H9 (cell line): ENCODE measurements around the gene FBXO42. TPM values are rescaled to one million over a fixed set of nuclear protein-coding genes. Genes with fewer than 3 reads are reported as not detected.
A peak's percentile ranks its signal among the peaks of the same experiment; 100 is the strongest.
"Not testable (repeated sequence)": the region's sequence is repeated elsewhere in the genome, so short reads cannot be mapped to it uniquely, and the experiment has no call there.

Experiments used
- DNase-seq: peaks from one replicate; pipeline ENCODE4 v3.0.0-alpha.2; 2017
- H2AFZ ChIP-seq: one replicate; pipeline ENCODE4 v1.6.1; 2013; ENCODE audit warnings: mild to moderate bottlenecking, low read length, control low read depth, moderate library complexity
- H2AK5ac ChIP-seq: 2 replicates; pipeline ENCODE4 v1.6.1; 2013; ENCODE audit warnings: low read length, control low read depth, mixed read lengths; ENCODE audit not compliant: insufficient read length
- H2BK120ac ChIP-seq: one replicate; pipeline ENCODE4 v1.6.1; 2013; ENCODE audit warnings: low read depth, mild to moderate bottlenecking, low read length, control low read depth, inconsistent platforms; ENCODE audit not compliant: poor library complexity, severe bottlenecking
- H2BK12ac ChIP-seq: 2 replicates; pipeline ENCODE4 v1.6.1; 2013; ENCODE audit warnings: low read length, control low read depth, mixed read lengths, low read depth; ENCODE audit not compliant: insufficient read length
- H2BK15ac ChIP-seq: 2 replicates; pipeline ENCODE4 v1.6.1; 2013; ENCODE audit warnings: low read depth, low read length, control low read depth
- H2BK20ac ChIP-seq: one replicate; pipeline ENCODE4 v1.6.1; 2013; ENCODE audit warnings: low read depth, mild to moderate bottlenecking, low read length, control low read depth, inconsistent platforms; ENCODE audit not compliant: poor library complexity, severe bottlenecking
- H2BK5ac ChIP-seq: 2 replicates; pipeline ENCODE4 v1.6.1; 2013; ENCODE audit warnings: low read length, control low read depth, mixed read lengths; ENCODE audit not compliant: insufficient read length
- H3K14ac ChIP-seq: 2 replicates; pipeline ENCODE4 v1.6.1; 2013; ENCODE audit warnings: low read length, control low read depth; ENCODE audit not compliant: insufficient read depth
- H3K18ac ChIP-seq: 2 replicates; pipeline ENCODE4 v1.6.1; 2013; ENCODE audit warnings: low read depth, mild to moderate bottlenecking, mixed read lengths, low read length, control low read depth; ENCODE audit not compliant: insufficient read length
- H3K23ac ChIP-seq: 2 replicates; pipeline ENCODE4 v1.6.1; 2013; ENCODE audit warnings: low read length, control low read depth, mixed read lengths, low read depth; ENCODE audit not compliant: insufficient read length
- H3K23me2 ChIP-seq: 2 replicates; pipeline ENCODE4 v1.6.1; 2013; ENCODE audit warnings: low read depth, mild to moderate bottlenecking, mixed read lengths, low read length, control low read depth; ENCODE audit not compliant: insufficient read length, poor library complexity, severe bottlenecking
- H3K27ac ChIP-seq: 2 replicates; pipeline ENCODE4 v1.5.1; 2013; ENCODE audit warnings: low read length, control low read depth, mixed read lengths, low read depth; ENCODE audit not compliant: insufficient read length
- H3K27me3 ChIP-seq: 2 replicates; pipeline ENCODE4 v1.6.1; 2013; ENCODE audit warnings: low read length, control low read depth, inconsistent platforms; ENCODE audit not compliant: insufficient read depth
- H3K4ac ChIP-seq: 2 replicates; pipeline ENCODE4 v1.6.1; 2013; ENCODE audit warnings: low read depth, mild to moderate bottlenecking, control low read depth, inconsistent platforms, low read length, moderate library complexity
- H3K4me1 ChIP-seq: 2 replicates; pipeline ENCODE4 v1.6.1; 2013; ENCODE audit warnings: low read length, control low read depth, inconsistent platforms; ENCODE audit not compliant: insufficient read depth
- H3K4me2 ChIP-seq: 2 replicates; pipeline ENCODE4 v1.6.1; 2013; ENCODE audit warnings: low read length, control low read depth, mixed read lengths; ENCODE audit not compliant: insufficient read length, insufficient read depth
- H3K56ac ChIP-seq: 2 replicates; pipeline ENCODE4 v1.6.1; 2013; ENCODE audit warnings: low read depth, mild to moderate bottlenecking, mixed read lengths, low read length, control low read depth; ENCODE audit not compliant: insufficient read length
- H3K79me1 ChIP-seq: 2 replicates; pipeline ENCODE4 v1.6.1; 2013; ENCODE audit warnings: low read depth, mild to moderate bottlenecking, moderate library complexity, low read length, control low read depth, inconsistent platforms; ENCODE audit not compliant: insufficient read depth, poor library complexity, severe bottlenecking
- H3K79me2 ChIP-seq: 2 replicates; pipeline ENCODE4 v1.6.1; 2013; ENCODE audit warnings: low read length, control low read depth, inconsistent platforms; ENCODE audit not compliant: insufficient read depth
- H3K9ac ChIP-seq: 2 replicates; pipeline ENCODE4 v1.6.1; 2013; ENCODE audit warnings: low read length, control low read depth, mixed read lengths; ENCODE audit not compliant: insufficient read length; ENCODE audit errors: extremely low read depth
- H3K9me3 ChIP-seq: one replicate; pipeline ENCODE4 v1.6.1; 2013; ENCODE audit warnings: low read depth, low read length, inconsistent platforms; ENCODE audit not compliant: control insufficient read depth
- H3T11ph ChIP-seq: one replicate; pipeline ENCODE4 v1.6.1; 2013; ENCODE audit warnings: mild to moderate bottlenecking, low read length, control low read depth, inconsistent platforms
- H4K20me1 ChIP-seq: one replicate; pipeline ENCODE4 v1.6.1; 2013; ENCODE audit not compliant: control insufficient read depth, insufficient read length, insufficient read depth
- H4K5ac ChIP-seq: 2 replicates; pipeline ENCODE4 v1.6.1; 2013; ENCODE audit warnings: low read depth, mild to moderate bottlenecking, mixed read lengths, low read length, control low read depth; ENCODE audit not compliant: insufficient read length
- H4K8ac ChIP-seq: replicated peaks from 2 replicates; pipeline ENCODE4 v1.6.1; 2013; ENCODE audit warnings: low read length, control low read depth, mixed read lengths, low read depth; ENCODE audit not compliant: insufficient read length
- H4K91ac ChIP-seq: 2 replicates; pipeline ENCODE4 v1.6.1; 2013; ENCODE audit warnings: low read depth, mild to moderate bottlenecking, moderate library complexity, mixed read lengths, low read length, control low read depth; ENCODE audit not compliant: insufficient read length
- H3K27ac Mint-ChIP-seq, 3 experiments: 2 replicates in 2 of 3; 3 replicates in 1 of 3; pipeline ENCODE4 v1.8.0; 2020 to 2021; ENCODE audit warnings: mixed read lengths in 3 of 3, mild to moderate bottlenecking in 1 of 3, moderate library complexity in 1 of 3
- H3K27me3 Mint-ChIP-seq: 2 replicates; pipeline ENCODE4 v1.8.0; 2021; ENCODE audit warnings: low read depth, mild to moderate bottlenecking, moderate library complexity, mixed read lengths
- H3K36me3 Mint-ChIP-seq, 3 experiments: 2 replicates in 2 of 3; 3 replicates in 1 of 3; pipeline ENCODE4 v1.8.0; 2020 to 2021; ENCODE audit warnings: low read depth in 3 of 3, mixed read lengths in 3 of 3; ENCODE audit not compliant: insufficient read depth in 1 of 3
- H3K4me1 Mint-ChIP-seq, 2 experiments: 2 replicates each; pipeline ENCODE4 v1.8.0; 2020; ENCODE audit warnings: mixed read lengths in 2 of 2
- H3K4me3 Mint-ChIP-seq, 2 experiments: 2 replicates in 1 of 2; 3 replicates in 1 of 2; pipeline ENCODE4 v1.8.0; 2020 to 2021; ENCODE audit warnings: mild to moderate bottlenecking in 2 of 2, mixed read lengths in 2 of 2, moderate library complexity in 1 of 2
- H3K9me3 Mint-ChIP-seq, 2 experiments: 2 replicates in 1 of 2; 3 replicates in 1 of 2; pipeline ENCODE4 v1.8.0; 2020; ENCODE audit warnings: mild to moderate bottlenecking in 2 of 2, mixed read lengths in 2 of 2, moderate library complexity in 1 of 2
- WGBS: extraction: QIAGEN DNeasy Blood & Tissue Kit; methylation state at CpG from one replicate; pipeline ENCODE4 v1.1.7; 2013; ENCODE audit warnings: missing lambda C conversion rate, low lambda C conversion rate, mixed read lengths; ENCODE audit not compliant: insufficient read length; ENCODE audit errors: extremely low coverage; 5-methylcytosine and 5-hydroxymethylcytosine counted together
- total RNA-seq: library from RNA; stranded (reverse); gene quantifications from 2 replicates; pipeline ENCODE4 v1.2.1, GENCODE V29; 2021
- TF ChIP-seq, protein P1 (sequence below): fragments of 200-600 bp; sonication (generic); conservative IDR thresholded peaks from 3 replicates; pipeline ENCODE4 v1.8.0; 2021; ENCODE audit warnings: antibody characterized with exemption, mild to moderate bottlenecking

FBXO42 gene
- total RNA-seq, 1 experiment from 2014 or later, result 17.4 TPM

DNA sequence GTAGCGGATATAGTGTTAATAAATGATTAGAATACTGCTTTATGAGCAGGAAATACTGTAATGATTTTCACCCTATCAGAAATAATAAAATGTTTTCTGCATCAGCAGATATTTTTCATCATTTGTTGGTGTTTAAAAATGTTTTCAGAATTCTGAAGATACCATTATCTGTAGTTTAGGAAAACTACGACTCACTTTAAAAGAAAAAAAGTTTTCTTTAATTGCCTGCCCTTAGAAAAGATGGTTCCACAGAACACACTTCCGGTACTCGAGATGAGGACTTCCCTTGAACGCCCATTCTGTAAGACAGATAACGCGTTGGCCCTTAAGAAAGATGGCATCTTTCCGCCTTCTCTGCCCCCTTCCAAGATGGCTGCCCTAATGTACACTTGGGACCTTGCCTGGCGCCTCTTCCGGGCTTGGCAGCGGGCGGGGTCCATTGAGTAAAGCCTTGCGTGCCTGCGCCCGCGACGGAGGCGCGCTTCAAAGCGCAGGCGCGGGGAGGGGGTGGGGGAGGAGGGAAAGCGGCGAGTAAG, 14.5 kb upstream of the FBXO42 start, which contains the start of gene SZRD1:
Gene SZRD1, plus strand, starts transcription at position 521 of the 536 bp plus-strand sequence. CDS start 16 bp downstream, outside the sequence.
- Histone ChIP-seq H4K91ac (peak within 1 kb of the TSS; percentile 51), H3K23me2 (peaks cover 9% of the 10 kb centered on the region), H3K4me2 (peak within 1 kb of the TSS; percentile 86), H2BK12ac (no peak within 1 kb of the TSS), H3K9ac (peak within 1 kb of the TSS; percentile 82), H2BK5ac (peak within 1 kb of the TSS; percentile 21), H3K4ac (no peak within 1 kb of the TSS; the same call in 1 of the 2 replicates), H3T11ph (no peak within 1 kb of the TSS), H3K4me1 (no peaks in the 10 kb centered on the region), H3K27me3 (no peaks in the 10 kb centered on the region), H2BK15ac (no peak within 1 kb of the TSS), H4K20me1 (no peaks in the 10 kb centered on the region), H2BK120ac (no peak within 1 kb of the TSS), H3K9me3 (no peaks in the 10 kb centered on the region), H3K79me2 (peaks cover 29% of the 10 kb centered on the region), H3K14ac (peak within 1 kb of the TSS; percentile 89), H3K18ac (peak within 1 kb of the TSS; percentile 86), H2AK5ac (no peak within 1 kb of the TSS), H3K56ac (no peak within 1 kb of the TSS), H3K27ac (peak within 1 kb of the TSS; percentile 32), H4K5ac (no peak within 1 kb of the TSS), H2AFZ (peak within 1 kb of the TSS; percentile 71), H3K23ac (no peak within 1 kb of the TSS), H2BK20ac (no peak within 1 kb of the TSS), H3K79me1 (peaks cover 3% of the 10 kb centered on the region), H4K8ac (no peak within 1 kb of the TSS)
- H3K36me3 Mint-ChIP-seq, result peaks cover 0 to 3% (median 0%) of the 10 kb centered on the region in 3 experiments; a peak in 2 of 7 replicates
- no peaks in the 10 kb centered on the region; a peak in 2 of 5 replicates for H3K9me3 Mint-ChIP-seq
- peak; percentile 99 for DNase-seq
- TF ChIP-seq, protein P1, sequence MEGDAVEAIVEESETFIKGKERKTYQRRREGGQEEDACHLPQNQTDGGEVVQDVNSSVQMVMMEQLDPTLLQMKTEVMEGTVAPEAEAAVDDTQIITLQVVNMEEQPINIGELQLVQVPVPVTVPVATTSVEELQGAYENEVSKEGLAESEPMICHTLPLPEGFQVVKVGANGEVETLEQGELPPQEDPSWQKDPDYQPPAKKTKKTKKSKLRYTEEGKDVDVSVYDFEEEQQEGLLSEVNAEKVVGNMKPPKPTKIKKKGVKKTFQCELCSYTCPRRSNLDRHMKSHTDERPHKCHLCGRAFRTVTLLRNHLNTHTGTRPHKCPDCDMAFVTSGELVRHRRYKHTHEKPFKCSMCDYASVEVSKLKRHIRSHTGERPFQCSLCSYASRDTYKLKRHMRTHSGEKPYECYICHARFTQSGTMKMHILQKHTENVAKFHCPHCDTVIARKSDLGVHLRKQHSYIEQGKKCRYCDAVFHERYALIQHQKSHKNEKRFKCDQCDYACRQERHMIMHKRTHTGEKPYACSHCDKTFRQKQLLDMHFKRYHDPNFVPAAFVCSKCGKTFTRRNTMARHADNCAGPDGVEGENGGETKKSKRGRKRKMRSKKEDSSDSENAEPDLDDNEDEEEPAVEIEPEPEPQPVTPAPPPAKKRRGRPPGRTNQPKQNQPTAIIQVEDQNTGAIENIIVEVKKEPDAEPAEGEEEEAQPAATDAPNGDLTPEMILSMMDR, result no peak
- H3K27ac Mint-ChIP-seq, result peak within 1 kb of the TSS; percentile 98 to 99 (median 99)
- H3K4me3 Mint-ChIP-seq, result peak within 1 kb of the TSS; percentile 95 to 96
- peaks cover 8 to 18% of the 10 kb centered on the region in 2 experiments for H3K4me1 Mint-ChIP-seq
- whole genome bisulfite sequencing, result no CpG with 5 or more reads among the region's 24 CpGs
- peaks cover 7% of the 10 kb centered on the region for H3K27me3 Mint-ChIP-seq

DNA sequence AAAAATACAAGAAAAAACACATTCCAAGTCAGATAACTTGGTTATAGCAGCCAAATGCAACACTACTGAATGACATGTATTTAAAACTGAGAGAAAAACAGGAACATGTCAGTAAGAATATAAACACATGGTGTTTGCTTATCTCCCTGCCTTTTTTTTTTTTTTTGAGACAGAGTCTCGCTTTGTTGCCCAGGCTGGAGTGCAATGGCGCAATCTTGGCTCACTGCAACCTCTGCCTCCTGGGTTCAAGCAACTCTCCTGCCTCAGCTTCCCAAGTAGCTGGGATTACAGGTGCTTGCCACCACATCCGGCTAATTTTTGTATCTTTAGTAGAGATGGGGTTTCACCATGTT, 12.8 kb upstream of the FBXO42 start:
- not testable (repeated sequence) for H2BK15ac ChIP-seq, H3K9me3 ChIP-seq, H3K4ac ChIP-seq, H4K8ac ChIP-seq, H3K23me2 ChIP-seq, H3K23ac ChIP-seq, H2BK12ac ChIP-seq, H3K4me2 ChIP-seq, H3K14ac ChIP-seq, H4K20me1 ChIP-seq, H3K27ac Mint-ChIP-seq, H3K79me1 ChIP-seq, H2BK5ac ChIP-seq, DNase-seq, H4K91ac ChIP-seq, H3K27me3 ChIP-seq, H3K27ac ChIP-seq, H4K5ac ChIP-seq, H2BK120ac ChIP-seq, H3T11ph ChIP-seq, H2BK20ac ChIP-seq, H3K18ac ChIP-seq, H2AFZ ChIP-seq, H3K9me3 Mint-ChIP-seq, H2AK5ac ChIP-seq, H3K4me1 ChIP-seq, H3K27me3 Mint-ChIP-seq, H3K56ac ChIP-seq, H3K9ac ChIP-seq, H3K4me3 Mint-ChIP-seq, H3K36me3 Mint-ChIP-seq
- H3K4me1 Mint-ChIP-seq, result peaks cover 8 to 18% of the 10 kb centered on the region in 2 experiments
- H3K79me2 ChIP-seq, result peaks cover 20% of the 10 kb centered on the region
- WGBS, result no CpG with 5 or more reads among the region's 3 CpGs
